Fibroblast of skin of abdomen (primary cell): ENCODE measurements around the gene CYB5R3.
"Not testable (repeated sequence)": the region's sequence is repeated elsewhere in the genome, so short reads cannot be mapped to it uniquely, and the experiment has no call there.

Experiments
- DNase-seq: peaks from one replicate; pipeline ENCODE4 v3.0.0-alpha.2; 2013

CYB5R3 gene

DNA sequence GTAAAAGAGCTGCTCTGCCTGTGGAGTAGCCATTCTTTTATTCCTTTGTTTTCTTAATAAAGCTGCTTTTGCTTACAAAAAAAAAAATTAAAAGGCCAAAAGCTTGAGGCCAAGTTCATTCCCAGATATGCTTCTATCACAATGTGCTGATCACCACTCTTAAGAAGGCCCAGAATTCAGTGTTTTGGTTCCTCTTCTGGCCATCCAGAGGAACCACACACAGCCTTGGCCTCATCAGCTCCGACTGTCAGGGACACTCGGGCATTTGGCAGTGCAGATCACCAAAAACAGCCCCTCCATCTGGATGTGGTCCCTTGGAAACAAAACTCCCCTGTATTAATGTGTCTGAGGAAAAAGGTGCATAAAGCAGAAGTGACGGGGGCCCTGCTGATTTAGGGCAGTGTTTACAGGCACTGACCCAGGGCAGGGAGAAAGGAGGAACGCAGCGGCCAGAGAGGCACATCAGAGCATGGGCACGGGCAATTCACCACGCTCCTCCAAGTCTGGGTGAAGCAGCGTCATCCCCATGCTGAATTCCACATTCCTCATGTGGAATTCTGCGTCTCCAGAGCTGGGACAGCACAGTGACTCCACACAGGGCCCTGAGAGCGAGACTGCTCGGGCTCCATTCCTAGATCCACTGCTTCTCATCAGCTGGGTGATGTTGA, 52.2 kb downstream of the CYB5R3 start:
- DNase-seq = no peak

DNA sequence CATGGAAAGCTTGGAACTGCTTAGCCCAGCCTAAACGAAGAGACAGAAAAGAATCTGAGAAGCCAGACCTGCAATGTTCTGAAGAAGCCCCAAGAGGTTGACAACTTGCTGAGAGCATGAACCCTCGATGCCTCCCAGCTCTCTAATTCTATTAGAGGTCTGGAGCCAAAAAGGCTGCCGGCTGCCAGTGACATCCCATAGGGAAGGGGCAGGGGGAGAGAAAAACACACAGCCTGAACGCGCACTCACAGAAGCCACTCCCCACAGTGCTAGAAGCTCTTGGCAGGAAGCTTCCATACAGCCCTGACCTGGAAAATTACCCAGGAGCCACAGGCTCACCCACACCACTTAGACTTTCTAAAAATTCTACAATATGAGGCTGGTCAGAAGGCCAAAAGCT, 52.9 kb downstream of the CYB5R3 start:
- DNase-seq = no peak

GRCh38 chr22:42595434-42595833, 53.8 kb downstream of the CYB5R3 start:
- DNase-seq = no peak

DNA sequence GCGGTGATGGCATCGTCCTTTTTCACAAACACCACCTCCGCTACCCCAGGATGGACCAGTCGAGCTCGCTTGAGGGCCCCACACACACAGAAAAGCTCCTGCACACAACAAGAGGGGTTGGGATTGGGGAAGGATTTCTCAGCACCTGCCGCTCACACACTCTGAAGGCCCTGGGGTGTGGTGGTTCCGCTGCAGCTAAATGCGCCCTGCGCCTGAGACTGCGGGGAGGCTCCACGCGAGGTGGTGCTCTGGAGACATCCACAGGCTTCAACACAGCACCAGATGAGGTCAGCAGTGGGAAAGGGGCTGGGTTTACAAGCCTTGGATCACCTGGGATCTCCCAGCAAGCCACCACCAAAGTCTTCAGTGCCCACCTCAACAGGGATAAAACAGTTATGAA, 57.2 kb downstream of the CYB5R3 start:
- no peak for DNase-seq

GRCh38 chr22:42587588-42588175, 61.5 kb downstream of the CYB5R3 start:
- DNase-seq = no peak

GRCh38 chr22:42586381-42586780, 62.8 kb downstream of the CYB5R3 start:
- DNase-seq = no peak

- DNase-seq = no peak
Observed at GRCh38 chr22:42585096-42585495, 64.1 kb downstream of the CYB5R3 start.

GRCh38 chr22:42584364-42584940, 64.7 kb downstream of the CYB5R3 start:
- no peak for DNase-seq

DNA sequence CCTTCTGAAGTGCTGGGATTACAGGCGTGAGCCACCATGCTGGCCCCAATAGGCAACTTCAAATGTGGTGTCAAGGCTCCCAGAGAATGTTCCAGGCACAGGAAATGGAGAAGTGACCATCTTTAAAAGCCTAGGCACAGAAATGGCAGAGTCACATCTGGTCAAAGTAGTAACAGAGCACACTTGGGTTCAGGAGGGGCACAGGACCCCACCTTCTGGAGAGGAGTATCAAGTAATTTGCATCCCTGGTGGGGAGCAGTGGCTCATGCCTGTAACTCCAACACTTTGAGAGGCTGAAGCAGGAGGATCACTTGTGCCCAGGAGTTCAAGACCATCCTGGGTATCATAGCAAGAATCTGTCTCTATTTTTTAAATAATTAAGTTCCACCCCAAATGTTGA, 66.2 kb downstream of the CYB5R3 start:
- no peak for DNase-seq

DNA sequence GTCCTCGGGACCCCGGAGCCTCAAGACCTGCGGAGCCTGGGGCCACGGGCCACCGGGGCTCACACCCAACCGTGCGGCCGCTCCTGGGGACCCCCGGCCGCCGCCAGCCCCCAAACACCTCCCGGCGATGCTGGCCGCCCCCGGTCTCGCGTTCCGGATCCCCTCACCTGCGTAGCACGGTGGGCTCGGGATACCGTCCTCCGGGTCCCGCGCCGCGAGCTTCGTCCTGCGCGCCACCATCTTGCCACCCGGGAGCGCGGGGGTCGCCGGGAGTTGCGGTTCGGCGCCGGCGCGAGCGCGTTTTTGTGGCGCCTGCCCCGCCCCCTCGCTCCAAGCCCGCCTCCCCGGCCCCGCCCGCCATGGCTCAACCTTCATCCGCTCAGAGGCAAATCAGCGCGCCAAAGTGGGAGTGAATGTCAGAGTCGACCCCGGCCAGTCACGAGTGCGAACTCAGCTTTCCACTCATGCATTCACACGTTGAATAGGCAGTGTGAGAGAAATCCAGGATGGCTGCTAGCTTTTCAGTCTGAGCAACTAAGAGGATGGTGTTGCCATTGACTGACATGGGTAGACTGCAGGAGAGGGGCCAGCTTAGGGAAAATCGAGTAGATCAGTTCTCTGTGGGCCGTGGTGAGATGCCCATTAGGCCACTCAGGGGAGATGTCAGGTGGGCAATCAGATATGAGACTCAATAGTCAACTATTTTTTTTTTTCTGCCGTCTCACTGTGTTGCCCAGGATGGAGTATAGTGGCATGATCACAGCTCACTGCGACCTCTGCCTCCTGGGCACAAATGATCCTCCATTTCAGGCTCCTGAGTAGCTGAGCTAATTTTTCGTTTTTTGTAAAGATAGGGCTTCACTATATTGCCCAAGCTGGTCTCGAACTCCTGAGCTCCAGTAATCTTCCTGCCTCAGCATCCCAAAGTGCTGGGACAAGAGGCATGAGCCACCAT, 67.2 kb downstream of the CYB5R3 start:
- peak; percentile 68 for DNase-seq

- not testable (repeated sequence) for DNase-seq
Observed at GRCh38 chr22:42581194-42581761, 67.9 kb downstream of the CYB5R3 start.

GRCh38 chr22:42580040-42580439, 69.2 kb downstream of the CYB5R3 start:
- not testable (repeated sequence) for DNase-seq

DNA sequence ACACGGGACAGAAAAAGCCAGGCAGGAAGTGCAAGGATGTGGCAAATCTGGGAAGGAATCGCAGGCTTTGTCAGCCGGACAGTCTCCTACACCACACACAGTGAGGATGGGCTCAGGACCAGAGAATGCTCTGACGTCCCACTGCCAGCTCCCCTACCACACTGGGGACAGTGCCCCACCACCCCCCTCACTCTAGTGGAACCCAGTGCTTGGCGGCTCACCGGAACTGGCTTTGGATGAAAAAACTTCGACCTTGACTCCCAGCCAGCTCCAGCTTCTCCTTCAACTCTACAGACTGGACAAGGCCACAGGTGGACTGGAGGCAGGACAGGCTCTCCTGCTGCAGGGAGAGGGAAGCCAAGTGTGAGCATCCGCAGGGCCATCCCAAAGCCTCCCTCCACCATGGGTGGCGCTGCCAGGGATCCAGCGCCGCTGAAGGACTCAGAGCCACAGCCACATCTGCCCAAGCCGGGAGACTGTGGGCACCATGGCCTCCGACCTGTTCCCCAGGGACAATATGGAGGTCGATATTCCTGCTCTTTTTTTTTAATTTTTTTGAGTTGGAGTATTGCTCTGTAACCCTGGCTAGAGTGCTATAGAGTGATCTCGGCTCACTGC, 71.5 kb downstream of the CYB5R3 start:
- DNase-seq = no peak

GRCh38 chr22:42577141-42577540, 72.1 kb downstream of the CYB5R3 start:
- DNase-seq = not testable (repeated sequence)

DNA sequence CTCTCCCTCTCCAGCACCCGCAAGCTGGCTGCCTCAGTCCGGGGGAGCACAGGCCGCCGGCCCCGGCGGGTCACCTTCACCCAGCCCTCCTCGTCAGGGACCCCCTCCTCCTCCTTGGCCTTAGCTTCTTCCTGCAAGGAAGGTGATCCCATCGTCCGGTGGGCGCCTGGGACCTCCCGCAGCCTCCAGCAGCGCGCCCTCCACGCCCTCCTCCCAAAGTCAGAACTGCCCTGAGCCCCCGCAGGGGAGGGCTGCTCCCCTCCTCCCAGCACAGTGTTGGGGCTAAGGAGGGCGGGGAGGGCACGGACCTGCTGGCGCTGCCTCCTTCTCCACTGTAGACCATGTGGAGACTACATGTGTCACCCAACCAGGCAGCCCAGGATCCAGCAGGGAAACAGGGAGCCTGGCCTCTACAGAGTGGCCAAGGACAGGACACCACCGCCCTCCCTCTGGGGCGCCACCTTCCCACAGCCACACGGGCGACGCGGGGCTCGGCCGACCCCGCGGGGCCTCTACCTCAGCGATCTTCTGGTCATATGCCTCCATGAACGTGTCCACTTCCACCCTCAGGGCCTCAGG, 73.1 kb downstream of the CYB5R3 start:
- DNase-seq = not testable (repeated sequence)

DNA sequence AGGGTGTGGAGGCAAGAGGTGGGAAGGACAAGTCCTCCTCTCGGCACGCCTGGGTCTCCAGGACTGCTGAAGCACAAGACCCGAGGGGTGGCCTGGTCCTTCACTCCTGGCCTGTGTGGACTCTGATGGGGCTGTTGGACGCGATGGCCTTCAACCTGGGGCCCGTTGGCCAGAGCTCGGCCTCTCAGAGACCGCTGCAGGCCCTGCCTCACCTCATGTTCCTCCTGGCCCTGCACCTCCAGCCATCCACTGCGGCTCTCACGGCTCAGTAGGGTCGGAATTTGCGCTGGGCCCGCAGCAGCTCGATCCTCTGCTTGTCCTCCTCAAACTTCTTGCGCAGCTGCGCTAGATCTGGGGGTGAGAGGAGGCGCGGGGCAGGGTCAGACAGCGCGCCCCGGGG, 74.7 kb downstream of the CYB5R3 start:
- DNase-seq = not testable (repeated sequence)

- DNase-seq = not testable (repeated sequence)
Observed at GRCh38 chr22:42574046-42574445, 75.1 kb downstream of the CYB5R3 start.

DNA sequence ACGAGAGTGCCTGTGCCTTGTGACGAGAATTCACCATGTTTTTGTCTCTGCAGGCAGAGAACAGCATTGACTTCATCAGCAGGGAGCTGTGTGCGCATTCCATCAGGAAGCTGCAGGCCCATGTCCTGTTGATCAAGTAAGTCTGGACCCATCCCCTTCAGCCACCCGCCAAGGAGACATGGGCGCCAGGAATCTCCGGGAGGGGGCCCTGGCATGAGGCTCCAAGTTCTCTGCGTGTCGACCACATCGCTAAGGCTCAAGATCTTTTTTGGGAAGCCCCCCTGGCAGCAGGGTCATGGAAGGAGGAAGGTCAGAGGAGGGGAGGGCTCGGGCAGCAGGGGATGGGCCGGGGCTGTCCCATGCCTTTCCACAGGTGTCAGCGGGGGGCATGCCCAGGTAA, 78.1 kb downstream of the CYB5R3 start:
- not testable (repeated sequence) for DNase-seq

GRCh38 chr22:42570580-42570979, 78.6 kb downstream of the CYB5R3 start:
- not testable (repeated sequence) for DNase-seq

DNA sequence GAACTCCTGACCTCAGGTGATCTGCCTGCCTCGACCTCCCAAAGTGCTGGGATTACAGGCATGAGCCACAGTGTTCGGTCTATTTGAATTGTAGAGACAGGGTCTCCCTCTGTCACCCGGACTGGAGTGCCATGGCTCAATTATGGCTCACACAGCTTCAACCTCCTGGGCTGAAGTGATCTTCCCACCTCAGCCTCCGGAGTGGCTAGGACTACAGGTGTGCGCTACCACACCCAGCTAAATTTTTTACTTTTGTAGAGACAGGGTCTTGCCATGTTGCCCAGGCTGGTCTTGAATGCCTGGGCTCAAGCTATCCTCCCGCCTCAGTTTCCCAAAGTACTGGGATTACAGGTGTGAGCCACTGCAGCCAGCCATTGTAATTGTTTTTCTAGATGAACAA, 81.2 kb downstream of the CYB5R3 start:
- not testable (repeated sequence) for DNase-seq
